Activated CD4-positive, alpha-beta T cell treated with anti-CD3 and anti-CD28 coated beads, Interleukin-2, Interleukin-6, amounts not matched to agents 100 ng/mL and 50 ng/mL, durations not matched to agents 16 hours and 8 hours (primary cell): Measurements from ENCODE around the gene SLC22A1.

ENCODE experiments used
- DNase-seq: peaks from one replicate; pipeline ENCODE4 v3.0.0-alpha.2; 2020

Gene SLC22A1

GRCh38 chr6:160178271-160178670, 56.7 kb downstream of the SLC22A1 start:
- no peak for DNase-seq

DNA sequence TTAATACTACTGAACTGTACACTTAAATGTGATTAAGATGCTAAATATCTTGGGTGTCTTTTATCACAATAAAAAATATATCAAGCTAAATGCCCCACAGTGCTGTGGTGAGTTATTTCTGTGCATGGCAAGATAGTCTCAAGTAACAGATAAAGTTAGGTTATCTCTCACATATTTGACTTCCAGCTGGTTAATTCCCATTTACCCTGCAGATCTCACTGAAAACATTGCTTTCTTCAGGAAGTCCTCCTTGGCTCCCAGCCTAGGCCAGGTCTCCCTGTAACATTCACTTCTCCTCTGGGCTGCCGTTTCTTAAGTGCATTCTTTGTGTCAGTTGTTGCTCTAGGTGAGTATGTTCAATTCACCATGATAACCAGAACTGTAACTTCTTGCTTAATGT, 59.1 kb downstream of the SLC22A1 start:
- no peak for DNase-seq

DNA sequence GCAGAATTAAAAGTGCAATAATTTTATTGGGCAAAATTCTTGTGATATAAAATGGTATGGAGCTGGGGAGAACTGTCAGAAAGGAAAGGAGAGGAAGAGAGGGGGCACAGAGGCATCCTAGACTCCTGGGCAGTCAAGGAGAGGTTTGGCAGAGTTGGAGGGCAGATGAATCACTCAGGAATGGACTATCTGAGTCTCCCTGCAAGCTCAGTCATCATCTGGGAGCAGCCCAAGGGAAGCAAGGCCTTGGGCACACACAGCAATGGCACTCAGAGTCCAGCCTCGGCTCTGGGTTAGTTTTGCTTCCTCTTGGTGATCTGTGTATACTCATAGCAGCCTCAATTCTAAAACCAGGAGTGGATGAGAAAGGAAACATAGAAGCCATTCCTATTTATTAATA, 67.2 kb downstream of the SLC22A1 start:
- DNase-seq: no peak

- DNase-seq: no peak
These were observed 68.5 kb downstream of the SLC22A1 start for GRCh38 chr6:160190081-160190480.

DNA sequence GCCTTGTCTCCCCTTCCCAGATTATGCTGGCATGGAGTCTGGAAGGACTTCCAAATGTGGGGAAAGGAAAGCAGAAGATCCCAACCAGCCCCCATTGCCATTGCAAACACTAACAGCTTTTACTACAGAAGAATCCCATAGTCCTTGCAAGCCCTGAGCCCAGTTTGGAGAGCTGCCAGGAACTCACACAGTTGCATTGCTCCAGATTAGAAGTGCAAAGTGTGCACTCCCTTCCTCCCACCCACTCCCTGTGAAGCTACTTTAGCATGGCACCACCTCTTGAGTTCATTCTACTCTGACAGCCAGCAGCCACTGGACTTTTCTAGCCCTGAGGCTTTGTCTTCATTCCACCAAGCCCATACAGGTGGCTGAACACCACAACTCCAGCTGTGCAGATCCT, 69.4 kb downstream of the SLC22A1 start:
- no peak for DNase-seq

DNA sequence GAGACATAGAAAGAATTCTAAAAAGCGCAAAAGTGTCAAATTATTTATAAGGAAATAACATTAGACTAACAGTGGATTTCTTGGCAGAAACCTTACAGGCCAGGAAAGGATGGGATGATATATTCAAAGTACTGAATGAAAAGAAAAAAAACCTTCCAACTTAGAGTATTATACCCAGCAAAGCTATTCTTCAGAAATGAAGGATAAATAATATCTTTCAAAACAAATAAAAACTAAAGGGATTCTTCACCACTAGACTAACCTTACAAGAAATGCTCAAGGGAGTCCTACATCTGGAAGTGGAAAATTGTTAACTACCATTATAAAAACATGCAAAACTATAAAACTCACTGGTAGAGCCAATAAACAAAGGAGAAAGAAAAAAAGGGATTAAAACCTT, 71.2 kb downstream of the SLC22A1 start:
- DNase-seq: no peak

GRCh38 chr6:160194808-160195207, 73.2 kb downstream of the SLC22A1 start:
- DNase-seq: no peak

GRCh38 chr6:160197662-160198061, 76.0 kb downstream of the SLC22A1 start:
- DNase-seq: no peak

- no peak for DNase-seq
These were observed 77.1 kb downstream of the SLC22A1 start for GRCh38 chr6:160198606-160199211.

- no peak for DNase-seq
These were observed 79.4 kb downstream of the SLC22A1 start for GRCh38 chr6:160201061-160201460.

DNA sequence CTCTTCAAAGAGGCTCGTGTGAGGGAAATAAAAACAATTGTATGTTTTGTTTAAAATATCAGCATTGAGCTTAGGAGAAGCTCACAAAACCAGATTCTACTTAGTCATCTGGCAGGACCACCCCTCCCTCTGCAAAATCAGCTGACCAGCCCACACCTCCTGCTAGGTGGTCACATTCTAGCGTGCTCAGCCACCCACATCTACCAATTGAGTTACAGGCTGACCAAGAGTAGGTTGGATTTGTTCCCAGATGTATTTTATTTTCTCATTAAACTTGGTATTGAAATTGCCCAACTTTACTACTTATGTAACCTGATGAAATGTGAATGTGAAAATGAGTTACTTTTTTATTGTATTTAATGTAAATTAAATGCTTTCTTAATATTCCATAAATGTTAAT, 80.8 kb downstream of the SLC22A1 start:
- no peak for DNase-seq

GRCh38 chr6:160203076-160203475, 81.5 kb downstream of the SLC22A1 start:
- DNase-seq: no peak

- no peak for DNase-seq
These were observed 81.9 kb downstream of the SLC22A1 start for GRCh38 chr6:160203522-160203921.

DNA sequence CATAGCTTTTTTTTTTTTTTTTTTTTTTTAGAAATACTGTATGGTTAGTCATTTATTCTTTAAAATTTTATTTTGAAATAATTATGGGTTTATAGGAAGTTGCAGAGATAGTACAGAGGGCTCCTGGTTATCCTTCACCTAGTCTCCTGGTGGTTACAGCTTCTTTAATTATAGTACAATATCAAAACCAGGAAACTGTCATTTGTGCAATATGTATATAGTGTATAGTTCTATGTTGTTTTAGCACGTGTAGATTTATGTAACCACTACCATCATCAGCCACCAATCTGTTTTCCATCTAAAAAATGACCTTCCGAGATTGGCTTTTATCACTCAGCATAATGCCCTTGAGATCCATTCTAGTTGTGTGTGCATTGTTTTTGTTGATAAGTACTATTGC, 82.3 kb downstream of the SLC22A1 start:
- no peak for DNase-seq

DNA sequence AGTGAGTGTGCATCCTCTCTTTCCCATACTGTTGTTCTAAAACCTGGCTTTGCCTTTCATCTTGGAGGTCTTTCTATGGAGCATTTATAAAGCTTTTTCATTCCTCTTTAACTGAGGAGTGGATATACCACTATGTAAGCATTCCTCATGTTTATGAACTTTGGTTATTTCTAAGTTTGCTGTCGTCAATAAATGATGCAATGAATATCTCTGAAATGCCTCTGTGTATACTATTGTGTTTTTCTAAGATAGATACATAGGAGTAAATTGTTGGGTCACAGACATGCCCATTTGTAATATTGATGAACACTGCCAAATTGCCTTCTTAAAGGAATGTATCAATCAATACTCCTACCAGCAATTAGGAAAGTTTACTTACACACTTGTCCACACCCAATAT, 83.1 kb downstream of the SLC22A1 start:
- no peak for DNase-seq

GRCh38 chr6:160207618-160208017, 86.0 kb downstream of the SLC22A1 start:
- no peak for DNase-seq
